Stimulated activated CD4-positive, alpha-beta T cell treated with anti-CD3 and anti-CD28 coated beads, TNF-alpha, amount 100 ng/mL, for 4 hours (primary cell): ENCODE results near the gene ULK4.
"Not testable (repeated sequence)": the region's sequence is repeated elsewhere in the genome, so short reads cannot be mapped to it uniquely, and the experiment has no call there.

Source experiments
- DNase-seq, 3 experiments: peaks; one replicate each; pipeline ENCODE4 v3.0.0-alpha.2; 2020; ENCODE audit warnings: low read depth in 3 of 3

ULK4 gene

GRCh38 chr3:41441568-41441967 lies 520.3 kb downstream of the ULK4 start:
- no peak for DNase-seq

GRCh38 chr3:41441139-41441538 lies 520.8 kb downstream of the ULK4 start:
- DNase-seq = no peak

GRCh38 chr3:41436983-41437382 lies 524.9 kb downstream of the ULK4 start:
- no peak for DNase-seq

- DNase-seq = no peak
Measured at GRCh38 chr3:41434781-41435180, 527.1 kb downstream of the ULK4 start.

- no peak for DNase-seq
Measured at GRCh38 chr3:41431386-41431785, 530.5 kb downstream of the ULK4 start.

GRCh38 chr3:41430886-41431285 lies 531.0 kb downstream of the ULK4 start:
- no peak for DNase-seq

- DNase-seq = no peak
Measured at GRCh38 chr3:41430391-41430790, 531.5 kb downstream of the ULK4 start.

GRCh38 chr3:41426485-41426884 lies 535.4 kb downstream of the ULK4 start:
- DNase-seq = no peak

GRCh38 chr3:41424543-41425300 lies 537.2 kb downstream of the ULK4 start:
- DNase-seq = no peak

GRCh38 chr3:41419809-41420208 lies 542.1 kb downstream of the ULK4 start:
- DNase-seq = no peak

GRCh38 chr3:41418961-41419691 lies 542.8 kb downstream of the ULK4 start:
- DNase-seq = no peak

GRCh38 chr3:41417574-41417973 lies 544.3 kb downstream of the ULK4 start:
- no peak for DNase-seq

- no peak for DNase-seq
Measured at GRCh38 chr3:41411065-41411464, 550.8 kb downstream of the ULK4 start.

- no peak for DNase-seq
Measured at GRCh38 chr3:41405466-41405865, 556.4 kb downstream of the ULK4 start.

GRCh38 chr3:41404582-41404981 lies 557.3 kb downstream of the ULK4 start:
- no peak for DNase-seq

GRCh38 chr3:41394896-41395295 lies 567.0 kb downstream of the ULK4 start:
- DNase-seq = no peak

GRCh38 chr3:41370765-41371535 lies 591.0 kb downstream of the ULK4 start:
- DNase-seq = not testable (repeated sequence)

- DNase-seq = no peak
Measured at GRCh38 chr3:41370307-41370706, 591.6 kb downstream of the ULK4 start.

- no peak for DNase-seq
Measured at GRCh38 chr3:41369838-41370237, 592.1 kb downstream of the ULK4 start.

GRCh38 chr3:41365973-41366372 lies 595.9 kb downstream of the ULK4 start:
- DNase-seq = no peak

- no peak for DNase-seq
Measured at GRCh38 chr3:41364736-41365135, 597.2 kb downstream of the ULK4 start.

GRCh38 chr3:41363830-41364523 lies 597.9 kb downstream of the ULK4 start:
- DNase-seq = no peak
